ENCODE data around the gene LINGO1. TPM values are rescaled to one million over a fixed set of nuclear protein-coding genes. Genes with fewer than 3 reads are reported as not detected.

The LINGO1 gene
- total RNA-seq, 2 experiments from 2014 or later: not detected

DNA sequence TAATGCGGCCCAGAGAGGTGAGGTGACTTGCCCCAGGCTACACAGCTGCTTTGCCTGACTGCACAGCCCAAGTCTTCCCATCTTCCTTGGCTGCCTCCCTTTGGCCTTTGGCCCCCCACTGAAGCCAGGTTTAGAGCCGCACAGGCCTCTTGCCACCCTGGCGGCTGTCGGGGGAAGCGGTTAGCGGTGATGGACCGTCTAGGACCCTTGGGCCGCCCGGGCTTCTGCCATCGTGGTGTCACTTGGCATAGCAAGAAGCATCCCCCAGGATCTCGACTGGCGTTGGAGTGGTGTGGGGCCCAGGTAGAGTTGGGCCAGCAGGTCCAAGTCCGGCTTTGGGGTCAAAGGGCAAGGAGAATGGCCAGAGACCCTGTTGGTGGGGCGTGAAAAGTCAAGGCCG, 61.0 kb downstream of the LINGO1 start:
- intact Hi-C loops (cut with DNase I, micrococcal nuclease): no loop called here
- ChIA-PET CTCF (no interaction called here), POLR2A (interaction anchor here (0.7 kb wide), 1 partner anchor 63 kb away, joined by 4 read pairs; no protein-coding TSS in a partner anchor)
- Mint-ChIP-seq H3K36me3 (ENCODE audit: low read depth) (no peaks in the 10 kb centered on the region), H3K4me1 (no peaks in the 10 kb centered on the region), H3K4me3 (no peak overlapping the region), H3K27ac (no peak overlapping the region), H3K9me3 (ENCODE audit: low read depth) (no peaks in the 10 kb centered on the region), H3K27me3 (peaks cover 2% of the 10 kb centered on the region)
- DNase-seq: no peak
- ATAC-seq: no peak

DNA sequence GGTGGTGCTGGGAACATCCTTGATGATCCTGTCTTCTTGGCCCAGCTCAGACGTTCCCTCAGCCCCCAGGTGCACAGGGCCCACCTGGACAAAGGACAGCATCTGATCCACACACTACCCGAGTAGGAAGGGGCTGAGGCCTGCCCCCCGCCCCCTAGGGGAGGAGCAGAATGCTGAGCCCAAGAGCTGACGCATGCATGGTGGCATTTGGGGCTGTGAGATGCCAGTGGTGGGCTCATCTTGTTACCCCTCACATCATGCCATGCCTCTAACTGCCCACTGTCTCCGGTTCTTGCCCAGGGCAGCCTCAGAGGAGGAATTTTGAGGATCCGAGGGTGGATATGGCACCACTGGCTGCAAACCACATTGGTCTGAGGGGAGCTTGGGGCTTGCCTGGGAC, 61.5 kb downstream of the LINGO1 start:
- DNase-seq (no peak), ATAC-seq (no peak)
- Mint-ChIP-seq H3K9me3 (ENCODE audit: low read depth) (no peaks in the 10 kb centered on the region), H3K4me3 (no peak overlapping the region), H3K27me3 (peaks cover 2% of the 10 kb centered on the region), H3K4me1 (no peaks in the 10 kb centered on the region), H3K36me3 (ENCODE audit: low read depth) (no peaks in the 10 kb centered on the region), H3K27ac (no peak overlapping the region)
- ChIA-PET CTCF (no interaction called here), POLR2A (interaction anchor here (0.6 kb wide), 1 partner anchor 68 kb away, joined by 3 read pairs; no protein-coding TSS in a partner anchor)
- intact Hi-C loops (cut with DNase I, micrococcal nuclease): no loop called here

DNA sequence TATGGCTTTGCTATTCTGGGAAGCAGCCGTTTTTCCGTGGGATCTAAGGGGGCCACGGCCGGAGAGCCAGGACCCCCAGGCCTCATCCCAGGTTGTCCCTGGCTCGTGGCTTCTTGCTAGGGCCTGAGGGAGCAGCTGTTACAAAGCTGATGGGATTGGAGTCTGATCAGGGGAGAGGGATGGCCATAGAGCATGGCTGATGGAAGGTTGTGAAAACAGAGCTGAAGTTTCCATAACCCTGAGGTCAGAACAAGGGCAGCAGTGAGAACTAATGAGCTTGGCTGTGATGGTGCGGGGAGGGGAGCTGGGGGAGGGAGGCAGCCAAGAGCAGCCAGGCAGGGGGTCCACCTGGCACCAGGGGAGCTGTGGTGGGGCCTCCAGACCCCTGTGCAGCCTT, 63.0 kb downstream of the LINGO1 start:
- peaks cover 2% of the 10 kb centered on the region for H3K27me3 Mint-ChIP-seq
- H3K36me3 Mint-ChIP-seq (ENCODE audit: low read depth): no peaks in the 10 kb centered on the region
- POLR2A ChIA-PET: no interaction called here
- no peak overlapping the region for H3K4me3 Mint-ChIP-seq
- DNase-seq (no peak), ATAC-seq (no peak)
- intact Hi-C loops (cut with DNase I, micrococcal nuclease): no loop called here
- H3K27ac Mint-ChIP-seq: no peak overlapping the region
- H3K4me1 Mint-ChIP-seq: no peaks in the 10 kb centered on the region
- no peaks in the 10 kb centered on the region for H3K9me3 Mint-ChIP-seq (ENCODE audit: low read depth)
- CTCF ChIA-PET: interaction anchor here (0.5 to 0.6 kb wide), 2 partner anchors 301 to 1123 kb away, joined by 3 to 4 read pairs; no protein-coding TSS in a partner anchor

DNA sequence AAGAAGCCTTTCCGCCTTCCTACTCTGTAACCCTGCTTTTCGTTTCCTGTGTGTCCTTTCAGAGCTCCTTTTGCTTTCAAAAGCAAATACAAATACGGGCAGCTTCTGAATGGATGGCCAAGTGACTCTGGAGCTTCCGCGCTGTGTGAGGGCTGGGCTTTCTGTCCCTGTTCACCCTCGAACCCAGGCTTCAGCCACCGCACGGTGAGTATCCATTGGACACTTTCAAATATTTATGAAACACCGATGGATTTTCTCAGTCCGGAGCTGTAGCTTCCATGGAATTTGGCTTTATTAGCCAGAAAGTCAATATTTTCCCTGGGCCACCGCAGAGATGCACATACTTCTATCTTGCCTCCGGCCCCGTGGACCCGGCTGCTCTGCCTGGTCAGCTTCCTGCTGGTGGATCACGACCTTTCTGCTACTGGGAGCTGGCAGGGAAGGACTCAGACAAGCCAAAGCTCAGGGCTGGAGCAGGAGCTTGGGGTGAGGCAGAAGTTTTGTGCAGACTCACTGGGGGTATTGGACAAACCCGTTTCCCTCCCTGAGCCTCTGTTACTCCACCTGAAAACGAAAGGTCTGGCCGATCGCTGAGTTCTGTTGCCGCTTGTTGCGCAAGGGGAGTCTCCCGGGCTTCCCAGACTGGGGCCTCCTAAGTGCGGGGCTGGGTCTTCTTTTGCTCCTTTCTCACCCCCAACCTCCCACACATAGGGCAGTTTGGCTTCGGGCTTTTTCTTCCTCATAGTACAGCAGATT, 63.6 kb downstream of the LINGO1 start:
- POLR2A ChIA-PET: no interaction called here
- Mint-ChIP-seq H3K4me3 (no peak overlapping the region), H3K27ac (no peak overlapping the region), H3K27me3 (peaks cover 2% of the 10 kb centered on the region), H3K9me3 (ENCODE audit: low read depth) (no peaks in the 10 kb centered on the region), H3K4me1 (no peaks in the 10 kb centered on the region), H3K36me3 (ENCODE audit: low read depth) (no peaks in the 10 kb centered on the region)
- CTCF ChIA-PET: interaction anchor here (1.0 kb wide), 1 partner anchor 26 kb away, joined by 4 read pairs; no protein-coding TSS in a partner anchor
- no peak for ATAC-seq
- intact Hi-C loops (cut with DNase I, micrococcal nuclease): no loop called here
- no peak for DNase-seq

DNA sequence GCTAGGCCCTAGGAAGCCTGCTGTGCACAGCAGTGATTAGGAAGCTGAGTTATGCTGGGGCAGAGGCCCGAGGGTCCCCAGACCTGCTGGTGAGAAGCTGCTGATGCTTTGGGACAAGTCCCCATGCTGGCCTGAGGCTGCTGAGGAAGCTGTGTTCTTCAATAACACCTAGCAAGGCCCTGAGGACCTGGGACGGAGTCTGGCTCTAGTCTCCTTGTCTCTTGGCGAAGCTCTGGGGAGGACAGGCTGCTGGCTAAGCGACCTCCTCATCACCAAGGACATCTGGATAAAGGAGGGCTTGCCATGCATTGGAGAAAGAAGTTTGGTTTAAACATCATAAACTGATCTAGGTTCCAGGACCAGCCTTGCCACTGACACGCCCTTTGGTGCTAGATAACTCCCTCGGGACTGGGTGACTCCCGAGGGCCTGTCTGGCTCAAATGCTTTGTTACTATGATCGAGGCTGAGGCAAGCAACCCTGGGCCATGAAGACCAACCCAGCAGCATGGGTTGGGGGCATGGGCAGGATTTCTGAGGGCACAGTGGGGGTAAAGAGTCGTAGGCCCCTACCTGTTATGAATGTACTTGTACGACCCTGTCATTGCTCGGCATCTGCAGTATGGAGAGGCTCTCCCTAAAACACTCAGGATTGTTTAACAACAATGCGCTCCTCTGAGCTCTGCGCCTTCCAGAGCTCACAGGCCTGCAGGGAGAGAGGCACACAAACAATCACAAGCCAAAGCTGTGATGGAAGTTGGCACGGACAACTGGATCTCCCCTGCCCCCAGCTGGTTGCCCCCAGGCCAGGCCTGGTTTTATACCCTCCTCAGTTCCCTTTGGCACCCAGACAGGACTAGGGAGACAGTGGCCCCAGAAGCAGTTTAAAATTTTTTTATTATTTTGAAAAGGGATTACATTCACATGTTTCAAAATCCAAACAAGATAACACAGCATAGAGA, 64.4 kb downstream of the LINGO1 start:
- H3K4me3 Mint-ChIP-seq: no peak overlapping the region
- no peaks in the 10 kb centered on the region for H3K9me3 Mint-ChIP-seq (ENCODE audit: low read depth)
- no peaks in the 10 kb centered on the region for H3K36me3 Mint-ChIP-seq (ENCODE audit: low read depth)
- ATAC-seq (no peak), DNase-seq (no peak)
- no peaks in the 10 kb centered on the region for H3K4me1 Mint-ChIP-seq
- ChIA-PET POLR2A (no interaction called here), CTCF (interaction anchor here (0.5 to 1.0 kb wide), 3 partner anchors 25 to 1053 kb away, joined by 4 read pairs; no protein-coding TSS in a partner anchor)
- intact Hi-C loops (cut with DNase I, micrococcal nuclease): no loop called here
- no peak overlapping the region for H3K27ac Mint-ChIP-seq
- H3K27me3 Mint-ChIP-seq: peaks cover 2% of the 10 kb centered on the region

DNA sequence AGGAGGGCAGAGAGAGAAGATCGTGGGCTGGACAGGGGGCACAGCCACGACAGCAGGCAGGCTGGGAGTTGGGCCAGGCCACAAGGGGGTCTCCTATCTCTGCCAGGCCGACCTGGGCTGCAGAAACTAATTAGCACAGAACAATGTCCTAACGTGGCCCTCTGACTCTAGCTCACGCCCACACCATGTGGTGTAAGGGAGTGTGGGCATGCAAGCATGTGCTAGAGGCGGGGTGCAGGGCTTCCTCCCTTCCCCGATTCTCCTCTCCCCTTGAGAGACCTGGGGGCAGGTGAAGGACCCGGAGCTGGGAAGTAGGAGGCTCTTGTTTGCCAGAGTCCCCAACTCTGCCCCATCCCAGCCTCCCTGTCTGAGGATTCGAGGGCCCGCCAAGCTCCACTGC, 65.5 kb downstream of the LINGO1 start:
- Mint-ChIP-seq H3K4me1 (no peaks in the 10 kb centered on the region), H3K27me3 (peaks cover 2% of the 10 kb centered on the region), H3K9me3 (ENCODE audit: low read depth) (no peaks in the 10 kb centered on the region), H3K27ac (no peak overlapping the region), H3K4me3 (no peak overlapping the region), H3K36me3 (ENCODE audit: low read depth) (no peaks in the 10 kb centered on the region)
- intact Hi-C loops (cut with DNase I, micrococcal nuclease): no loop called here
- POLR2A ChIA-PET: no interaction called here
- no peak for ATAC-seq
- DNase-seq: no peak
- CTCF ChIA-PET: interaction anchor here (0.8 kb wide), 1 partner anchor 25 kb away, joined by 4 read pairs; no protein-coding TSS in a partner anchor

DNA sequence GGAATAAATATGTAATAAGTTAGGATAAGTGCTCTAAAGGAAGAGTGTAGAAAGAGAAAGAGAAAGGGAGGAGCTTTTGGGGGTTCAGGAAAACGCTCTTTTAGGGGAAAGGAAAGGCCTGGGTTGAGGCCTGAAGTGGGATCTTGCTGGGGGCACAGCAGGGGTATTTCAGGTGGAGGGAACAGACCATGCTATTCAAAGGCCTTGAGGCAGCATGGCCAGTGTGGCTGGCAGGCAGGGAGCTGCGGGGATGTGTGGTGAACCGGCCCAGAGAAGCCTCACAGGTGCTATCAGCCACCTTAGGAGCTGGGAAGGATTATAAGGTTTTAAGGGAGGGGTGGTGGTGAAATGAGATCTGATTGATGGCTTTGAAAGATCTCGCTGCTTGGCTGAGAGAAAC, 66.6 kb downstream of the LINGO1 start:
- Mint-ChIP-seq H3K27me3 (peaks cover 3% of the 10 kb centered on the region), H3K36me3 (ENCODE audit: low read depth) (no peaks in the 10 kb centered on the region), H3K9me3 (ENCODE audit: low read depth) (no peaks in the 10 kb centered on the region), H3K27ac (no peak overlapping the region), H3K4me1 (no peaks in the 10 kb centered on the region), H3K4me3 (no peak overlapping the region)
- ChIA-PET CTCF (no interaction called here), POLR2A (no interaction called here)
- no peak for DNase-seq
- intact Hi-C loops (cut with DNase I, micrococcal nuclease): no loop called here
- no peak for ATAC-seq

DNA sequence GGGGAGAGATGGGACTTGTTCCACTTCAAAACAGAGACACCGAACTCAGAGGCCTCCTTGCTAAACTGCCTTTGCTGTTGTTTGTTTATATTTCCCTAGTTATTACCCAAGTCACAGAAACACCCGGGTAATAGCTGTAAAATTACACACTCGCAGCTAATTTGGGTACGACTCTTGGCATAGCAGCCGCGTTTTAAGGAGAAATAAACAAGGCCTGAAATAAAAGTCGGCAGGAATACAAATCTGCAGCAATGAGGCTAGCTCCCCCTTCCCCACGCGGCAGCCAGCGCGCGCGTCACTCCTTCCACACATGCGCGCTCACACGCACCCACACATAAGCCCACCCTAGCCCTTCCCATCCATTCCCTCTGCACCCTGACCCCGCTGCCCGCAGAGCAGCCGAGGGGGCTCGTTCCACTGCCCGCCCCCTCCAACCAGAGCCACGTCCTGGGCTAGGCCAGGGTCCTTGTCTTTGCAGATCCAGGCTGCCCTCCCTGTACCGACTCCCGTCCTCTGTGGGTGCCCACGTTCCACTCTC, 67.3 kb downstream of the LINGO1 start:
- H3K4me3 Mint-ChIP-seq: no peak overlapping the region
- DNase-seq (no peak), ATAC-seq (no peak)
- intact Hi-C loops (cut with DNase I, micrococcal nuclease): no loop called here
- ChIA-PET POLR2A (no interaction called here), CTCF (no interaction called here)
- H3K27me3 Mint-ChIP-seq: peaks cover 3% of the 10 kb centered on the region
- no peaks in the 10 kb centered on the region for H3K4me1 Mint-ChIP-seq
- no peaks in the 10 kb centered on the region for H3K36me3 Mint-ChIP-seq (ENCODE audit: low read depth)
- H3K27ac Mint-ChIP-seq: no peak overlapping the region
- H3K9me3 Mint-ChIP-seq (ENCODE audit: low read depth): no peaks in the 10 kb centered on the region

DNA sequence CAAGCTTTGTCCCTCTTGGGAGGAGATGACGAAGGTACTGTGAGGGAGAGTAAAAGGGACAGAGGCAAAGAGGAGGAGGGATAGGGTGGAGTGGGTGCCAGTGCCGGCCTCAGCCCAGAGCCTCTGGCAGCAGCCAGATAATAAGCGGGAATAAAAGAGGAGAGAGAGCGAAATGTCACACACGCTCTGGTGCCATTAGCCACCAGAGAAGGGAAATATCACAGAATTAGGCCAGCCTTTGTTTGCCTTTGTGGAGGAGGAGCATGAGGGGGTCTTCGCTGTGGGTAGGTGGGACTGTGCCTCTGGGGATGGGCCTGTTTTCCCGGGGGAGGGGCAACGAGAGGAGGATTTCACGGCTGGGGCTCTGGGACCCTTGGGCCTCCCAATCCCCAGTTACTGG, 67.8 kb downstream of the LINGO1 start:
- ChIA-PET POLR2A (no interaction called here), CTCF (no interaction called here)
- ATAC-seq (no peak), DNase-seq (no peak)
- H3K4me1 Mint-ChIP-seq: no peaks in the 10 kb centered on the region
- no peaks in the 10 kb centered on the region for H3K9me3 Mint-ChIP-seq (ENCODE audit: low read depth)
- no peak overlapping the region for H3K4me3 Mint-ChIP-seq
- no peak overlapping the region for H3K27ac Mint-ChIP-seq
- intact Hi-C loops (cut with DNase I, micrococcal nuclease): no loop called here
- H3K27me3 Mint-ChIP-seq: peaks cover 2% of the 10 kb centered on the region
- no peaks in the 10 kb centered on the region for H3K36me3 Mint-ChIP-seq (ENCODE audit: low read depth)

DNA sequence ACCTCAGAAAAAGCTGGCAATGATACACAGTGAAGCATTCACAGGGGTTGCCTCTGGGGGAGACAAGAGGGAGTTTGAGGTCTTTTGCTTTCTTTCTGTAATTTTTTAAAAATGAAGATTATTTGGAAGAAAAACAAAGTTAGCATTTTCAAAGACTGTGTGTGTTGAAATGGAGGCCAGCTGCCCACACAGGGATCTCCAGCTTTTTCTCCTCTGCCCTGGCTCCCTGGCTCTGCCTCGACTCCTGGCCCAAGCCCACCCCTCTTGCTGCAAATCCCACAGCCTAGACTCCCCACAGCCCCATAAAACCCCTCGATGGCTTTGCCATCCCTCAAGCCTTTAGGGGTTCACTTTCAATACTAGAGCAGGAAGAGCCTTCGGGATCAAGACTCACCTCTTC, 68.4 kb downstream of the LINGO1 start:
- H3K4me3 Mint-ChIP-seq: no peak overlapping the region
- ATAC-seq: no peak
- no peak for DNase-seq
- H3K36me3 Mint-ChIP-seq (ENCODE audit: low read depth): no peaks in the 10 kb centered on the region
- ChIA-PET CTCF (interaction anchor here (0.5 to 0.9 kb wide), 2 partner anchors 433 to 676 kb away, joined by 3 read pairs; no protein-coding TSS in a partner anchor), POLR2A (no interaction called here)
- no peak overlapping the region for H3K27ac Mint-ChIP-seq
- H3K4me1 Mint-ChIP-seq: no peaks in the 10 kb centered on the region
- intact Hi-C loops (cut with DNase I, micrococcal nuclease): no loop called here
- H3K27me3 Mint-ChIP-seq: peaks cover 2% of the 10 kb centered on the region
- H3K9me3 Mint-ChIP-seq (ENCODE audit: low read depth): no peaks in the 10 kb centered on the region

DNA sequence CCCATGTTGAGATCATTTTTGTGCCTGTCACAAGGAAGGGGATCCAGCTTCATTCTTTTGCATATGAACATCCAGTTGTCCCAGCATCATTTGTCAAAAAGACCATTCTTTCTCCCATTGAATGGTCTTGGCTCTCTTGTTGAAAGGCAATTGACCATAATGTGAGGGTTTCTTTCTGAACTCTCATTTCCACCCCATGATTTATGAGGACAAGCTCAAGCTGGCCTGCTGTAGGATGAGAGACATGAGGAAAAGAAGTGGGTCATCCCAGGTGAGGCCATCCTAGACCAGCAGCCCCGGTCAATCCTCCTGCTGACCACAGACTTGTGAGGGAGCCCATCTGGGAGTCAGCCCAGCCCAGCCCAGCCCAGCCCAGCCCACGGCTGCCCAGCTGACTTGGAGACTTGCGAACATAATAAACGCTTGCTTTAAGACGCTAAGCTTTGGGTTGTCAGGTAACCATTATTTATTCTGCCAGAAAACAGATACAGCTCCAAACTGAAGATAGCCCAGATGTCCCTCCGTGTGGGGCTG, 69.0 kb downstream of the LINGO1 start:
- ChIA-PET POLR2A (no interaction called here), CTCF (interaction anchor here (0.5 to 0.9 kb wide), 3 partner anchors 432 to 677 kb away, joined by 3 read pairs; no protein-coding TSS in a partner anchor)
- Mint-ChIP-seq H3K27ac (no peak overlapping the region), H3K4me1 (no peaks in the 10 kb centered on the region), H3K27me3 (peaks cover 2% of the 10 kb centered on the region), H3K9me3 (ENCODE audit: low read depth) (no peaks in the 10 kb centered on the region), H3K4me3 (no peak overlapping the region), H3K36me3 (ENCODE audit: low read depth) (no peaks in the 10 kb centered on the region)
- ATAC-seq: no peak
- intact Hi-C loops (cut with DNase I, micrococcal nuclease): no loop called here
- no peak for DNase-seq

Measured in activated CD4-positive, alpha-beta T cell treated with anti-CD3 and anti-CD28 coated beads for 36 hours (primary cell).